ENCODE results near the gene FOS. TPM values are rescaled to one million over a fixed set of nuclear protein-coding genes. Genes with fewer than 3 reads are reported as not detected.
A peak's percentile ranks its signal among the peaks of the same experiment; 100 is the strongest.

FOS gene
- total RNA-seq, 3 donors from 2014 or later = 163 to 292 (median 243) TPM

- no peak for ATAC-seq
- no peaks in the 10 kb centered on the region for H3K36me3 ChIP-seq (ENCODE audit: low read depth)
- no peaks in the 10 kb centered on the region for H3K9me3 ChIP-seq
- TF ChIP-seq, protein P1, sequence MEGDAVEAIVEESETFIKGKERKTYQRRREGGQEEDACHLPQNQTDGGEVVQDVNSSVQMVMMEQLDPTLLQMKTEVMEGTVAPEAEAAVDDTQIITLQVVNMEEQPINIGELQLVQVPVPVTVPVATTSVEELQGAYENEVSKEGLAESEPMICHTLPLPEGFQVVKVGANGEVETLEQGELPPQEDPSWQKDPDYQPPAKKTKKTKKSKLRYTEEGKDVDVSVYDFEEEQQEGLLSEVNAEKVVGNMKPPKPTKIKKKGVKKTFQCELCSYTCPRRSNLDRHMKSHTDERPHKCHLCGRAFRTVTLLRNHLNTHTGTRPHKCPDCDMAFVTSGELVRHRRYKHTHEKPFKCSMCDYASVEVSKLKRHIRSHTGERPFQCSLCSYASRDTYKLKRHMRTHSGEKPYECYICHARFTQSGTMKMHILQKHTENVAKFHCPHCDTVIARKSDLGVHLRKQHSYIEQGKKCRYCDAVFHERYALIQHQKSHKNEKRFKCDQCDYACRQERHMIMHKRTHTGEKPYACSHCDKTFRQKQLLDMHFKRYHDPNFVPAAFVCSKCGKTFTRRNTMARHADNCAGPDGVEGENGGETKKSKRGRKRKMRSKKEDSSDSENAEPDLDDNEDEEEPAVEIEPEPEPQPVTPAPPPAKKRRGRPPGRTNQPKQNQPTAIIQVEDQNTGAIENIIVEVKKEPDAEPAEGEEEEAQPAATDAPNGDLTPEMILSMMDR (IDR thresholded peaks at IDR 0.05) = no peak
- intact Hi-C loops (cut with DNase I, micrococcal nuclease) = no loop called here
- no peak overlapping the region for H3K4me3 ChIP-seq
- H3K4me1 ChIP-seq (ENCODE audit: low read depth) = peaks cover 27% of the 10 kb centered on the region
- DNase-seq = no peak
Measured at GRCh38 chr14:75275598-75275997, 3.0 kb upstream of the FOS start.

DNA sequence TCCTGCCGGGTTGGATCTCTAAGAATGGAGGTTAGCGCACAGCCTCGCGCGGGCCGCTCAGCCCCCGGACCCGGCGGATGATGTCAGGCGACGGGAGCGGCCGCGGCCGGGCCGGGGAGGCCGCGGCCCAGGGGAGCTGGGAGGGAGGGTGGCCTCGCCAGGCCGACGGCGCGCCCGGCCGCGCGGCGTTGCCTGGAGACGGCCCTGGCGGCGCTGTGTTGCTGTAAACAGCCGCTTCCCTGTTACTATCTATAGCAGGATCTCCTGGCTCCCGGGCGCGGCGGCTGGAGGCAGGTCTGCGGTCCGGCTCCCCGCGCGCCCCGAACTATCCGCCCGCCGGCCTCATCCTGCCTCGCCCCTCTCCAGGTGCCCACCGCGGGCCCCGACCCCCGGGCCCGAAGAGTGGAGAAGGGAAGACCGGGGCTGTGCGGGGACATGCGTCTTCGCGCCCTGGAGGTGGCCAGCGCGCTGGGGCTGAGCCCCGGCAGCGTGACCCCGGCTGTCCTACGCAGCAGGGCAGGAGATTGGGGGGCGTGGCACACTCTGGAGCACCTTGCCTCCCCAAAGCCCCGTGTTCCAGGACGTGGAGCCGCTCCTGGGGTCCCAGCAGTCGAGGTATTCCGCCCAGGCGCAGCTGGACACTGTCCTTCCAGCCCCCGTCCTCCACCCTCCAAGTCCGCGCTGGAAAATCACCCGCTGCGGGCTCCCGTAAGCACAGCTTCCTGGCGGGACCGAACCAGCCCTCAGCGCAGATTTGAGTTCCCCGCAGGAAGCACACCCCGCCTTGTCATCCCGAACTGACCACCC is 1.4 kb upstream of the FOS start:
- TF ChIP-seq, protein P1 (IDR thresholded peaks at IDR 0.05) = no peak
- H3K4me3 ChIP-seq = peak overlapping the region; percentile 28
- intact Hi-C loops (cut with DNase I, micrococcal nuclease) = no loop called here
- peak; percentile 73 for ATAC-seq
- H3K9me3 ChIP-seq = no peaks in the 10 kb centered on the region
- DNase-seq = peak; percentile 91 to 94 (median 92)
- H3K36me3 ChIP-seq (ENCODE audit: low read depth) = no peaks in the 10 kb centered on the region
- peaks cover 32% of the 10 kb centered on the region for H3K4me1 ChIP-seq (ENCODE audit: low read depth)

- H3K9me3 ChIP-seq = no peaks in the 10 kb centered on the region
- H3K4me1 ChIP-seq (ENCODE audit: low read depth) = peaks cover 32% of the 10 kb centered on the region
- H3K4me3 ChIP-seq = peak overlapping the region; percentile 28
- DNase-seq = no peak
- intact Hi-C loops (cut with DNase I, micrococcal nuclease) = no loop called here
- TF ChIP-seq, protein P1 (IDR thresholded peaks at IDR 0.05) = no peak
- H3K36me3 ChIP-seq (ENCODE audit: low read depth) = no peaks in the 10 kb centered on the region
- ATAC-seq = no peak
Measured at GRCh38 chr14:75277815-75278421, 710 bp upstream of the FOS start.

DNA sequence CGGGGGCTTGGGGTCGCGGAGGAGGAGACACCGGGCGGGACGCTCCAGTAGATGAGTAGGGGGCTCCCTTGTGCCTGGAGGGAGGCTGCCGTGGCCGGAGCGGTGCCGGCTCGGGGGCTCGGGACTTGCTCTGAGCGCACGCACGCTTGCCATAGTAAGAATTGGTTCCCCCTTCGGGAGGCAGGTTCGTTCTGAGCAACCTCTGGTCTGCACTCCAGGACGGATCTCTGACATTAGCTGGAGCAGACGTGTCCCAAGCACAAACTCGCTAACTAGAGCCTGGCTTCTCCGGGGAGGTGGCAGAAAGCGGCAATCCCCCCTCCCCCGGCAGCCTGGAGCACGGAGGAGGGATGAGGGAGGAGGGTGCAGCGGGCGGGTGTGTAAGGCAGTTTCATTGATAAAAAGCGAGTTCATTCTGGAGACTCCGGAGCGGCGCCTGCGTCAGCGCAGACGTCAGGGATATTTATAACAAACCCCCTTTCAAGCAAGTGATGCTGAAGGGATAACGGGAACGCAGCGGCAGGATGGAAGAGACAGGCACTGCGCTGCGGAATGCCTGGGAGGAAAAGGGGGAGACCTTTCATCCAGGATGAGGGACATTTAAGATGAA is 630 bp downstream of the FOS start:
- intact Hi-C loops (cut with DNase I, micrococcal nuclease) = no loop called here
- no peak for ATAC-seq

GRCh38 chr14:75279763-75280290 is 1.2 kb downstream of the FOS start:
- TF ChIP-seq, protein P1 (IDR thresholded peaks at IDR 0.05) = no peak
- ATAC-seq = no peak
- intact Hi-C loops (cut with DNase I, micrococcal nuclease) = no loop called here
- H3K36me3 ChIP-seq (ENCODE audit: low read depth) = no peaks in the 10 kb centered on the region
- H3K4me1 ChIP-seq (ENCODE audit: low read depth) = peaks cover 35% of the 10 kb centered on the region
- DNase-seq = peak in 2 of 3 donors; percentile 66 to 74
- H3K4me3 ChIP-seq = peak overlapping the region; percentile 44
- no peaks in the 10 kb centered on the region for H3K9me3 ChIP-seq

More for the DNA sequence above, 630 bp downstream of the FOS start:
- H3K9me3 ChIP-seq = no peaks in the 10 kb centered on the region
- H3K4me1 ChIP-seq (ENCODE audit: low read depth) = peaks cover 35% of the 10 kb centered on the region
- no peaks in the 10 kb centered on the region for H3K36me3 ChIP-seq (ENCODE audit: low read depth)
- peak; percentile 76 to 80 (median 79) for DNase-seq
- peak overlapping the region; percentile 44 for H3K4me3 ChIP-seq
- TF ChIP-seq, protein P1 (IDR thresholded peaks at IDR 0.05) = no peak
